GM23248 (cell line): Measurements from ENCODE around the gene KIAA1958. TPM values are rescaled to one million over a fixed set of nuclear protein-coding genes. Genes with fewer than 3 reads are reported as not detected.

Source experiments
- DNase-seq: peaks from one replicate; pipeline ENCODE4 v3.0.0-alpha.2; 2015
- H2AFZ ChIP-seq: fragments of 200-600 bp; sonication (generic); 2 replicates; pipeline ENCODE4 v1.6.1; 2016; ENCODE audit warnings: antibody characterized with exemption
- H3F3A ChIP-seq: fragments of 200-600 bp; sonication (generic); 2 replicates; pipeline ENCODE4 v1.6.1; 2016; ENCODE audit warnings: mild to moderate bottlenecking, antibody characterized with exemption, mixed run types; ENCODE audit not compliant: insufficient read depth
- H3K27ac ChIP-seq: fragments of 200-600 bp; sonication (generic); 2 replicates; pipeline ENCODE4 v1.5.1; 2016; ENCODE audit warnings: mild to moderate bottlenecking
- H3K27me3 ChIP-seq: fragments of 200-600 bp; sonication (generic); replicated peaks from 2 replicates; pipeline ENCODE4 v1.6.1; 2016; ENCODE audit warnings: mild to moderate bottlenecking; ENCODE audit not compliant: insufficient read depth
- H3K36me3 ChIP-seq: fragments of 200-600 bp; sonication (generic); 2 replicates; pipeline ENCODE4 v1.6.1; 2016; ENCODE audit warnings: low read depth, mild to moderate bottlenecking
- H3K4me1 ChIP-seq: fragments of 200-600 bp; sonication (generic); 2 replicates; pipeline ENCODE4 v1.6.1; 2016; ENCODE audit warnings: mild to moderate bottlenecking; ENCODE audit not compliant: insufficient read depth
- H3K4me2 ChIP-seq: fragments of 200-600 bp; sonication (generic); one replicate; pipeline ENCODE4 v1.6.1; 2016; ENCODE audit warnings: mild to moderate bottlenecking; ENCODE audit not compliant: unreplicated experiment
- H3K4me3 ChIP-seq: fragments of 200-600 bp; sonication (generic); 2 replicates; pipeline ENCODE4 v1.5.1; 2016; ENCODE audit warnings: mild to moderate bottlenecking
- H3K79me2 ChIP-seq: fragments of 200-600 bp; sonication (generic); 2 replicates; pipeline ENCODE4 v1.6.1; 2016; ENCODE audit warnings: mild to moderate bottlenecking; ENCODE audit not compliant: insufficient read depth
- H3K9ac ChIP-seq: fragments of 200-600 bp; sonication (generic); 2 replicates; pipeline ENCODE4 v1.6.1; 2016; ENCODE audit warnings: mild to moderate bottlenecking
- H3K9me2 ChIP-seq: fragments of 200-600 bp; sonication (generic); 2 replicates; pipeline ENCODE4 v1.6.1; 2016; ENCODE audit warnings: mixed run types, mild to moderate bottlenecking, moderate library complexity; ENCODE audit not compliant: insufficient read depth
- H3K9me3 ChIP-seq: fragments of 200-600 bp; sonication (generic); one replicate; pipeline ENCODE4 v1.6.1; 2017; ENCODE audit warnings: low read depth
- H4K20me1 ChIP-seq: fragments of 200-600 bp; sonication (generic); 2 replicates; pipeline ENCODE4 v1.6.0; 2016; ENCODE audit not compliant: insufficient read depth
- EZH2 ChIP-seq: fragments of 200-600 bp; sonication (generic); IDR thresholded peaks from 2 replicates; pipeline ENCODE4 v1.6.1; 2018; ENCODE audit warnings: antibody characterized with exemption, mild to moderate bottlenecking; ENCODE audit not compliant: insufficient read depth, poor library complexity, severe bottlenecking
- EZH2phosphoT487 ChIP-seq: fragments of 200-600 bp; sonication (generic); IDR thresholded peaks from 2 replicates; pipeline ENCODE4 v1.6.1; 2018; ENCODE audit warnings: antibody characterized with exemption, moderate library complexity, mild to moderate bottlenecking, low read depth; ENCODE audit not compliant: insufficient read depth
- WGBS, 2 experiments: methylation state at CpG; one replicate each; pipeline ENCODE4 v1.1.6; 2015 to 2017; ENCODE audit warnings: low lambda C conversion rate in 2 of 2, low coverage in 1 of 2; ENCODE audit errors: missing lambda C conversion rate in 2 of 2; 5-methylcytosine and 5-hydroxymethylcytosine counted together
- in situ Hi-C: fragments of 300-500 bp; cut with MboI; formaldehyde crosslinking; loops from 2 replicates; pipeline ENCODE4 v1.15.0; 2020
- polyA plus RNA-seq: library from polyadenylated mRNA; unstranded; fragments of >200 nt; fragmentation: Nextera tagmentation; extraction: Ambion mirVana; gene quantifications from 2 replicates; pipeline ENCODE4 v1.2.1, GENCODE V29; 2016
- total RNA-seq: library from RNA; depleted of rRNA; stranded (reverse); fragments of >200 nt; shearing (Covaris generic); gene quantifications from 2 replicates; pipeline ENCODE4 v1.2.3, GENCODE V29; 2014

KIAA1958 gene
- total and polyA plus RNA-seq, 2 experiments from 2014 or later, result 7.7 to 7.8 TPM

GRCh38 chr9:112571624-112572355 lies 85.2 kb downstream of the KIAA1958 start:
- in situ Hi-C loops, result no loop called here
- Histone ChIP-seq H3F3A (peaks cover 21% of the 10 kb centered on the region), H3K27ac (no peak overlapping the region), H4K20me1 (no peaks in the 10 kb centered on the region), H3K79me2 (peaks cover 63% of the 10 kb centered on the region), H3K4me2 (no peak overlapping the region), H3K9ac (no peak overlapping the region), H3K9me2 (0 out of 2 replicates have a peak, but pooled peaks cover 2% of the 10 kb centered on the region), H3K36me3 (peaks cover 17% of the 10 kb centered on the region; the same call in 1 of the 2 replicates), H3K4me3 (no peak overlapping the region), H3K4me1 (peaks cover 28% of the 10 kb centered on the region), H2AFZ (no peak overlapping the region), H3K9me3 (no peaks in the 10 kb centered on the region), H3K27me3 (no peaks in the 10 kb centered on the region)
- no peak for DNase-seq
- no peak for TF ChIP-seq EZH2
- TF ChIP-seq EZH2phosphoT487, result no peak
- WGBS, 2 experiments, result 95 to 96% methylated on average over 9 of the region's 9 CpGs

DNA sequence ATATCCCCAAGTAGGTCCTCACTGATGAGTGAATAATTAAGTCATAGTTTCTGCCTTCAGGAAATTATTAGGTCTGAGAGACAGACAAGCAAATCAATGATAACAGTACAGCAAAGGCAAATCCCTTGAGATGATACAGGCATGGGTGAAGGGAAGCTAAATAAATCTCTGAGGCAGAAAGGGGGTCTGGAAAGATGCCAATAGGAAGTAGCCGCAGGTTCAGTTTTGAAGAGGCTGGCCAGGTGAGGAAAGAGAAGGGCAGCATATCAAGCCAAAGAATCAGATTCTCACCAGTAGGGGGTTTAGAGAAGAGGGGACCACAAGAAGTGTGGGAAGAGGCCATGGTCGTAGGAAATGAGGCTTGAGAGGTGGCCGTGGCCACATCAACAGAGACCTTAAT lies 85.8 kb downstream of the KIAA1958 start:
- peaks cover 22% of the 10 kb centered on the region for H3K4me1 ChIP-seq
- H3K9me2 ChIP-seq, result 0 out of 2 replicates have a peak, but pooled peaks cover 2% of the 10 kb centered on the region
- TF ChIP-seq EZH2 (no peak), EZH2phosphoT487 (no peak)
- H3K27ac ChIP-seq, result no peak overlapping the region
- H3K9me3 ChIP-seq, result no peaks in the 10 kb centered on the region
- no peaks in the 10 kb centered on the region for H4K20me1 ChIP-seq
- peaks cover 21% of the 10 kb centered on the region for H3F3A ChIP-seq
- H3K27me3 ChIP-seq, result no peaks in the 10 kb centered on the region
- H2AFZ ChIP-seq, result no peak overlapping the region
- H3K4me3 ChIP-seq, result no peak overlapping the region
- H3K4me2 ChIP-seq, result no peak overlapping the region
- H3K9ac ChIP-seq, result no peak overlapping the region
- peaks cover 60% of the 10 kb centered on the region for H3K79me2 ChIP-seq
- in situ Hi-C loops, result no loop called here
- WGBS, 2 experiments, result 67 to 73% methylated on average over 3 of the region's 3 CpGs
- peaks cover 19% of the 10 kb centered on the region; the same call in 1 of the 2 replicates for H3K36me3 ChIP-seq
- DNase-seq, result no peak

DNA sequence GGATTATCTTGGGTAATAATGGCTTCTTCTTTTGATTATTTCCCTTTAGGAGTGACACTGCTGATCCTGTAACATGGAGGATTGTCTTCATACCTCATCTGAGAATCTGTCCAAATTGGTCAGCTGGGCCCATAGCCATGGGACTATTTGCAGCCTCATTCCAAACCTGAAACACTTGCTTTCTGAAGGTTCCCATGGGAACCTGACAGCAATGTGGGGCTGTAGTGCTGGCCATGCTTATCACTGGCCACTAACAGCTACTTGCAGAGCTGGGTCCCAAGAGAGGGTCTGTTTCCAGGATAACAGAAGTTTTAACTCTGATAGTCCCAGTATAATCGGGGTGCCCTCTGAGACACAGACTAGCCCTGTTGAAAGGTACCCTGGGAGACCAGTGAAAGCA lies 87.4 kb downstream of the KIAA1958 start:
- Histone ChIP-seq H3K4me3 (no peak overlapping the region), H3K36me3 (peaks cover 19% of the 10 kb centered on the region; the same call in 1 of the 2 replicates), H3K9me3 (no peaks in the 10 kb centered on the region), H3K9me2 (0 out of 2 replicates have a peak, but pooled peaks cover 2% of the 10 kb centered on the region), H3K79me2 (peaks cover 57% of the 10 kb centered on the region), H3K4me2 (no peak overlapping the region), H3F3A (peaks cover 14% of the 10 kb centered on the region), H3K27me3 (no peaks in the 10 kb centered on the region), H3K9ac (no peak overlapping the region), H3K4me1 (peaks cover 13% of the 10 kb centered on the region), H2AFZ (no peak overlapping the region), H3K27ac (no peak overlapping the region), H4K20me1 (no peaks in the 10 kb centered on the region)
- no peak for TF ChIP-seq EZH2phosphoT487
- no peak for TF ChIP-seq EZH2
- in situ Hi-C loops, result no loop called here
- 100% methylated on average over 1 of the region's 1 CpG for WGBS, 2 experiments
- no peak for DNase-seq

DNA sequence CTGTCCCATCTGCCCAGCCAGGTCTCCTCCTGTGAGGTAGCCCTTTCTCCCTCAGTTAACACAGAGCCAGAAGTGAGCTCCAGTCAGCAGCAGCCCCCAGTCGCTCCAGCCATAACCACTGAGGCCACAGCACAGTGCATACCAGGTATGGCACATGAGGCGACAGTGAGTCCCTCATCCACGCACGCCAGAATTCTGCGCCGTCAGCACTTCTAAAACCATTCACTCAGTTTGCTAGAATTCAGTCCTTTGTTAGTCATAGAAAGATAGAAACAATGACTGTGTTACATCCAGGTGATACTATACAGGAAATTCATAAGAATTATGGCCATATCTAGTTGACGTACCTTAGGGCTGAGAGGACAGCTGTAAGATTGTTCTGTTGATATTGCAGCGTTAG lies 88.5 kb downstream of the KIAA1958 start:
- Histone ChIP-seq H2AFZ (no peak overlapping the region), H3F3A (peaks cover 7% of the 10 kb centered on the region), H3K9me3 (no peaks in the 10 kb centered on the region), H3K4me1 (peaks cover 6% of the 10 kb centered on the region), H3K27me3 (no peaks in the 10 kb centered on the region), H3K9me2 (0 out of 2 replicates have a peak, but pooled peaks cover 2% of the 10 kb centered on the region), H3K79me2 (peaks cover 66% of the 10 kb centered on the region), H4K20me1 (no peaks in the 10 kb centered on the region), H3K4me3 (no peak overlapping the region), H3K9ac (no peak overlapping the region), H3K36me3 (peaks cover 19% of the 10 kb centered on the region; the same call in 1 of the 2 replicates), H3K4me2 (no peak overlapping the region), H3K27ac (no peak overlapping the region)
- in situ Hi-C loops, result no loop called here
- TF ChIP-seq EZH2, result no peak
- TF ChIP-seq EZH2phosphoT487, result no peak
- DNase-seq, result no peak
- 92 to 98% methylated on average over 8 of the region's 8 CpGs for WGBS, 2 experiments
